ENCODE results near the gene LMCD1. TPM values are rescaled to one million over a fixed set of nuclear protein-coding genes. Genes with fewer than 3 reads are reported as not detected.

The LMCD1 gene
- total and polyA plus RNA-seq, 2 experiments from 2014 or later = 22.9 to 27.7 TPM

DNA sequence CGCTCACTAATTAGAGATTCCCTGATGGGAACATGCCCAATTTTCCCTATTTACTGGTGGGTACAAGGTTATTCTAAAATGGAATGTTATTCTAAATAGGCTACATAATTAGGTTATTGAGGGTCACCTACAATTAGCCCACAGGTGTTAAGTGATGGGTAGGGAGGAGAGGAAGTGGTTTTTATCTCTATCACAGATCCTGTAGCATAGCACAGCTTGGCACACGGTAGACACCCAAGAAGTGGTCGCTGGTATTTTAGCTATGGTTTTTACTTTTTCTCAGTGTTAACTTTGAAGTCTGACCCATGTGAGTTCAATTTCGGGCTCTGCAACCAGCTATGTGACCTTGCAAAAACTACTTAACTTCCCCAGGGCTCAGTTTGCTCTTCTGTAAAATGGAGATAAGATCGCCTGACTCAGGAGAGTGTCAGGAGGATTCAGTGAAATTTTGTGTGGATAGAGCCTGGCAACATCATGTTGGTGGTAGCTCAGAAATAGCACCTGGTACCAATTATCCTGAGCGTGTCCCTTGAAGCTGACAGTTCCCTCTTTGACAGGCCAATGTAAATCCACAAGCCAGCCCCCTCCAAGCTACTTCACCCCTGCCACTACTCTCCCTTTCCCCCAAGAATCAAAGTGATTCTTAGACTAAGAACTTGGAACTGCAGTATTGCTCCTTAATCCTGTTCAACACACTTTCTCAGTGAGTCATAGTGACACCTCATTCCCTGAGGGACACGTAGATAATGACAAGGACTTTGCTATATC, 8.7 kb upstream of the LMCD1 start:
- Histone ChIP-seq H3K27ac (no peak overlapping the region), H3K27me3 (no peaks in the 10 kb centered on the region), H3K4me3 (no peak overlapping the region)

GRCh38 chr3:8493744-8494143, 7.9 kb upstream of the LMCD1 start:
- no peak for DNase-seq (ENCODE audit: low read depth in 1 of 2, low spot score in 1 of 2)
- no peaks in the 10 kb centered on the region for H3K9me3 ChIP-seq (ENCODE audit: low read depth)
- no peaks in the 10 kb centered on the region for H3K27me3 ChIP-seq
- H3K4me1 ChIP-seq (ENCODE audit: low read depth) = no peaks in the 10 kb centered on the region
- no peaks in the 10 kb centered on the region for H3K36me3 ChIP-seq
- no peak overlapping the region for H3K4me3 ChIP-seq
- no peak overlapping the region for H3K27ac ChIP-seq
- TF ChIP-seq, protein P1, sequence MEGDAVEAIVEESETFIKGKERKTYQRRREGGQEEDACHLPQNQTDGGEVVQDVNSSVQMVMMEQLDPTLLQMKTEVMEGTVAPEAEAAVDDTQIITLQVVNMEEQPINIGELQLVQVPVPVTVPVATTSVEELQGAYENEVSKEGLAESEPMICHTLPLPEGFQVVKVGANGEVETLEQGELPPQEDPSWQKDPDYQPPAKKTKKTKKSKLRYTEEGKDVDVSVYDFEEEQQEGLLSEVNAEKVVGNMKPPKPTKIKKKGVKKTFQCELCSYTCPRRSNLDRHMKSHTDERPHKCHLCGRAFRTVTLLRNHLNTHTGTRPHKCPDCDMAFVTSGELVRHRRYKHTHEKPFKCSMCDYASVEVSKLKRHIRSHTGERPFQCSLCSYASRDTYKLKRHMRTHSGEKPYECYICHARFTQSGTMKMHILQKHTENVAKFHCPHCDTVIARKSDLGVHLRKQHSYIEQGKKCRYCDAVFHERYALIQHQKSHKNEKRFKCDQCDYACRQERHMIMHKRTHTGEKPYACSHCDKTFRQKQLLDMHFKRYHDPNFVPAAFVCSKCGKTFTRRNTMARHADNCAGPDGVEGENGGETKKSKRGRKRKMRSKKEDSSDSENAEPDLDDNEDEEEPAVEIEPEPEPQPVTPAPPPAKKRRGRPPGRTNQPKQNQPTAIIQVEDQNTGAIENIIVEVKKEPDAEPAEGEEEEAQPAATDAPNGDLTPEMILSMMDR (IDR thresholded peaks at IDR 0.05; ENCODE audit: low read depth, low read length) = no peak

More for the DNA sequence above, 8.7 kb upstream of the LMCD1 start:
- Histone ChIP-seq H3K4me1 (ENCODE audit: low read depth) (no peaks in the 10 kb centered on the region), H3K36me3 (no peaks in the 10 kb centered on the region), H3K9me3 (ENCODE audit: low read depth) (no peaks in the 10 kb centered on the region)
- TF ChIP-seq, protein P1 (IDR thresholded peaks at IDR 0.05; ENCODE audit: low read depth, low read length) = no peak
- DNase-seq (ENCODE audit: low read depth in 1 of 2, low spot score in 1 of 2) = no peak

DNA sequence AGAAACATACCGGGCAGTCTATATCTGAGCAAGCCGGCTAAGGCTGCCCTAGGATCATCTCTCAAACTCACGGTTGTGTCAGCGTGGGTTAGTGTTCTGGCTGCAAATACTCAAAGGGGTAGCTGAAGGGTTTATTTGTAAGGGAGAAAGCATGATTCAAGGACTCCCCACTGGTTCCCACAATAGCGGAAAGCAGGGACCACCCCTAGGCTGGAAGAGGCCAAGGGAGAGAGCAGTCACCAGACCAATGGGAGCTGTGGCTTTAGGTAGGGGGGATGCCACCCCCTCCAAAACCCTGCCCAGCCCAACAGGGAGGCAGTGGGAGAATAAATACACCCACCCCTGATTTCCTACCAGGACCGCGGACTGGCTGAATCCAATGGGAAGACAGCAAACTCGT, 7.3 kb upstream of the LMCD1 start:
- TF ChIP-seq, protein P1 (IDR thresholded peaks at IDR 0.05; ENCODE audit: low read depth, low read length) = no peak
- DNase-seq (ENCODE audit: low read depth in 1 of 2, low spot score in 1 of 2) = no peak
- Histone ChIP-seq H3K4me3 (no peak overlapping the region), H3K27me3 (no peaks in the 10 kb centered on the region), H3K36me3 (no peaks in the 10 kb centered on the region), H3K9me3 (ENCODE audit: low read depth) (no peaks in the 10 kb centered on the region), H3K27ac (no peak overlapping the region), H3K4me1 (ENCODE audit: low read depth) (no peaks in the 10 kb centered on the region)

GRCh38 chr3:8497582-8497981, 4.0 kb upstream of the LMCD1 start:
- Histone ChIP-seq H3K4me1 (ENCODE audit: low read depth) (peaks cover 12% of the 10 kb centered on the region), H3K27ac (no peak overlapping the region)
- TF ChIP-seq, protein P1 (IDR thresholded peaks at IDR 0.05; ENCODE audit: low read depth, low read length) = no peak

GRCh38 chr3:8499181-8499611, 2.4 kb upstream of the LMCD1 start:
- DNase-seq (ENCODE audit: low read depth in 1 of 2, low spot score in 1 of 2) = peak in 1 of 2 donors; percentile 57
- peaks cover 15% of the 10 kb centered on the region for H3K4me1 ChIP-seq (ENCODE audit: low read depth)
- no peak overlapping the region for H3K4me3 ChIP-seq
- no peaks in the 10 kb centered on the region for H3K36me3 ChIP-seq
- no peaks in the 10 kb centered on the region for H3K27me3 ChIP-seq
- peak overlapping the region; percentile 2 for H3K27ac ChIP-seq
- TF ChIP-seq, protein P1 (IDR thresholded peaks at IDR 0.05; ENCODE audit: low read depth, low read length) = no peak
- H3K9me3 ChIP-seq (ENCODE audit: low read depth) = no peaks in the 10 kb centered on the region

More at GRCh38 chr3:8497582-8497981, 4.0 kb upstream of the LMCD1 start:
- Histone ChIP-seq H3K9me3 (ENCODE audit: low read depth) (no peaks in the 10 kb centered on the region), H3K4me3 (no peak overlapping the region), H3K27me3 (no peaks in the 10 kb centered on the region), H3K36me3 (no peaks in the 10 kb centered on the region)
- no peak for DNase-seq (ENCODE audit: low read depth in 1 of 2, low spot score in 1 of 2)

Measured in cardiac muscle cell (in vitro differentiated cells and primary cell).